GM12878 (cell line): ENCODE results near the gene CCDC178. TPM values are rescaled to one million over a fixed set of nuclear protein-coding genes. Genes with fewer than 3 reads are reported as not detected.
"Not testable (repeated sequence)": the region's sequence is repeated elsewhere in the genome, so short reads cannot be mapped to it uniquely, and the experiment has no call there.

ENCODE experiments used
- ATAC-seq: fragments of 200-7000 bp; cut with Tn5 transposase; 3 replicates; pipeline ENCODE4 v1.9.1; 2020; ENCODE audit warnings: mild to moderate bottlenecking, moderate library complexity
- BruUV-seq: library from RNA; stranded (reverse); fragments of 400-500 nt; replicated peaks from 2 replicates; lab custom pipeline; 2021; lab: Mats Ljungman, UMichigan
- CTCF ChIA-PET: fragments of 300-600 bp; sonication (Branson Sonifier 250); formaldehyde crosslinking; extraction: SDS; loops from one replicate; lab custom pipeline; 2021; ENCODE audit warnings: inconsistent platforms; lab: Yijun Ruan, JAX
- POLR2A ChIA-PET: fragments of 350-600 bp; formaldehyde crosslinking; extraction: SDS; loops from one replicate; lab custom pipeline; 2021; ENCODE audit warnings: inconsistent platforms; lab: Charles Lee
- RAD21 ChIA-PET: fragments of 300-600 bp; sonication (Branson Sonifier 250); formaldehyde crosslinking; loops from one replicate; lab custom pipeline; 2023; ENCODE audit warnings: antibody characterized with exemption; ENCODE audit not compliant: unreplicated experiment; lab: Charles Lee
- SMC1A ChIA-PET: fragments of 300-600 bp; sonication (Branson Sonifier 250); formaldehyde crosslinking; loops from one replicate; lab custom pipeline; 2023; ENCODE audit not compliant: unreplicated experiment, uncharacterized antibody; lab: Charles Lee
- DNase-seq: peaks from one replicate; pipeline ENCODE4 v3.0.0-alpha.2; 2011; ENCODE audit warnings: low read depth, low spot score
- FAIRE-seq: peaks from 3 replicates; lab custom pipeline; 2011; peaks lifted over from hg19 to GRCh38; lab: Jason Lieb, UNC
- H2AFZ ChIP-seq: 2 replicates; pipeline ENCODE4 v1.6.0; 2011; ENCODE audit warnings: low read depth, low read length, control low read depth; ENCODE audit not compliant: control insufficient read depth
- H3K27ac ChIP-seq: 2 replicates; pipeline ENCODE4 v1.5.1; 2011; ENCODE audit warnings: control low read depth; ENCODE audit not compliant: control insufficient read depth, insufficient read depth
- H3K27me3 ChIP-seq, 2 experiments: replicated peaks in 1 of 2; 2 replicates each; pipeline versions ENCODE4 v1.6.0 to v1.6.1; 2011; ENCODE audit warnings: low read length in 1 of 2; ENCODE audit not compliant: control insufficient read depth in 2 of 2, insufficient read depth in 2 of 2
- H3K36me3 ChIP-seq, 2 experiments: 2 replicates each; pipeline ENCODE4 v1.5.1; 2011; ENCODE audit warnings: low read length in 1 of 2; ENCODE audit not compliant: control insufficient read depth in 2 of 2, insufficient read depth in 2 of 2
- H3K4me1 ChIP-seq: 2 replicates; pipeline ENCODE4 v1.6.1; 2011; ENCODE audit warnings: mild to moderate bottlenecking, low read length, moderate library complexity, mixed read lengths; ENCODE audit not compliant: control insufficient read depth, insufficient read depth
- H3K4me2 ChIP-seq: 2 replicates; pipeline ENCODE4 v1.6.0; 2011; ENCODE audit warnings: control low read depth; ENCODE audit not compliant: control insufficient read depth, insufficient read depth
- H3K4me3 ChIP-seq: fragments of 200-600 bp; sonication (generic); 2 replicates; pipeline ENCODE4 v1.5.1; 2016
- H3K79me2 ChIP-seq: 2 replicates; pipeline ENCODE4 v1.6.0; 2011; ENCODE audit warnings: low read length; ENCODE audit not compliant: control insufficient read depth, insufficient read depth
- H3K9ac ChIP-seq: 2 replicates; pipeline ENCODE4 v1.8.0; 2011; ENCODE audit warnings: low read length, control low read depth, mixed read lengths; ENCODE audit not compliant: control insufficient read depth, insufficient read depth
- H3K9me3 ChIP-seq: replicated peaks from 3 replicates; pipeline ENCODE4 v1.5.1; 2011; ENCODE audit warnings: mild to moderate bottlenecking, low read length; ENCODE audit not compliant: control insufficient read depth, insufficient read depth
- H4K20me1 ChIP-seq: 2 replicates; pipeline ENCODE4 v1.6.0; 2011; ENCODE audit not compliant: control insufficient read depth, insufficient read depth
- BRCA1 ChIP-seq: IDR thresholded peaks from 2 replicates; pipeline ENCODE4 v1.6.1; 2011; ENCODE audit warnings: low read depth, low read length, improper control_type of control experiment
- CEBPZ ChIP-seq: fragments of 150-350 bp; IDR thresholded peaks from 2 replicates; pipeline ENCODE4 v1.6.1; 2016; ENCODE audit warnings: low read depth, low read length
- KDM1A ChIP-seq: fragments of 200-600 bp; sonication (generic); IDR thresholded peaks from 2 replicates; pipeline ENCODE4 v1.6.1; 2016; ENCODE audit warnings: borderline replicate concordance
- MAX ChIP-seq: IDR thresholded peaks from 2 replicates; pipeline ENCODE4 v1.6.1; 2012; ENCODE audit warnings: low read depth, low read length, improper control_type of control experiment
- MTA2 ChIP-seq: fragments of 450-650 bp; IDR thresholded peaks from 2 replicates; pipeline ENCODE4 v1.6.1; 2016; ENCODE audit warnings: low read depth, mild to moderate bottlenecking, moderate library complexity
- POLR2AphosphoS5 ChIP-seq: IDR thresholded peaks from 2 replicates; pipeline ENCODE4 v1.6.1; 2011; ENCODE audit warnings: mild to moderate bottlenecking, low read length, inconsistent platforms
- RELB ChIP-seq: fragments of 450-650 bp; IDR thresholded peaks from 2 replicates; pipeline ENCODE4 v1.6.1; 2017; ENCODE audit warnings: low read depth, mild to moderate bottlenecking, moderate library complexity
- RFX5 ChIP-seq: IDR thresholded peaks from 2 replicates; pipeline ENCODE4 v1.6.1; 2011; ENCODE audit warnings: low read depth, low read length, improper control_type of control experiment
- STAT1 ChIP-seq: fragments of 450-650 bp; conservative IDR thresholded peaks from 2 replicates; pipeline ENCODE4 v1.6.1; 2014; ENCODE audit warnings: antibody characterized with exemption, mild to moderate bottlenecking
- WGBS: methylation state at CpG from one replicate; pipeline ENCODE4 v1.1.6; 2016; ENCODE audit warnings: low lambda C conversion rate; ENCODE audit not compliant: insufficient replicate concordance, insufficient coverage; ENCODE audit errors: missing lambda C conversion rate; 5-methylcytosine and 5-hydroxymethylcytosine counted together
- in situ Hi-C: fragments of 300-500 bp; cut with MboI; formaldehyde crosslinking; loops from 9 replicates; pipeline ENCODE4 v1.14.3; 2018; ENCODE audit warnings: mixed read lengths
- intact Hi-C: fragments of 100-400 bp; cut with micrococcal nuclease; formaldehyde crosslinking; loops from one replicate; pipeline ENCODE4 v1.14.2; 2022; ENCODE audit not compliant: unreplicated experiment
- polyA plus RNA-seq, 11 experiments: library from polyadenylated mRNA; depleted of rRNA in 4 of 11; unstranded in 6 of 11; stranded (reverse) in 5 of 11; fragments of >200 nt; fragmentation: Nextera tagmentation in 4 of 11; fragmentation: Illumina TruSeq in 1 of 11; extraction: Ambion mirVana in 4 of 11; extraction: Trizol in 1 of 11; gene quantifications; 1 replicate in 1 of 11; 2 replicates in 10 of 11; pipeline versions ENCODE4 v1.2.1 to v1.2.3, GENCODE V29; 2011 to 2016; ENCODE audit warnings: inconsistent platforms in 2 of 11, missing spikeins in 2 of 11, low read depth in 1 of 11
- total RNA-seq, 4 experiments: library from RNA; depleted of rRNA in 3 of 4; stranded (reverse); fragments of >200 nt in 3 of 4; fragmentation: Illumina TruSeq in 1 of 4; extraction: Trizol in 1 of 4; gene quantifications; 2 replicates each; pipeline versions ENCODE4 v1.2.1 to v1.2.3, GENCODE V29; 2013 to 2021
- TF ChIP-seq, protein P1 (sequence below): fragments of 450-650 bp; IDR thresholded peaks from 2 replicates; pipeline ENCODE4 v1.6.1; 2017; ENCODE audit warnings: borderline replicate concordance

Gene CCDC178
- total and polyA plus RNA-seq, 10 of the 15 experiments (the other 5 are each of a cell fraction or from before 2014, with no cell fraction given) = 0.04 TPM; not detected in 9

DNA sequence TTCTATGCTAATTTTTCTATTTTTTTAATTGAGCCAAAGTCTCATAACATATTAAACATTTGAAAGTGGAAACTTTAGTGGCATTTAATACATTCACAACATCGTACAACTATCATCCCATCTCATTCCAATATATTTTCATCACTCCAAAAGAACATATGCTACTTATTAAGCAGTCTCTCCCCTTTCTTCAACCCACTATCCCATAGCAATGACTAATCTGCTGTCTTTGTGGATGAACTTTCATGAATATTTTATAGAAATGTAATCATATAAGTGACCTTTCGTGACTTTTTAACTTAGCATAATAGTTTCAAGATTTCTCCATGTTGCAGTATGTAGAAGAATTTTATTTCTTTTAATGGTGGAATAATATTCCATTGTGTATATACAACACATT is 90.3 kb downstream of the CCDC178 start:
- FAIRE-seq (no peak), ATAC-seq (no peak), DNase-seq (no peak)
- H3K4me2 ChIP-seq = no peak overlapping the region
- ChIA-PET CTCF (no interaction called here), RAD21 (no interaction called here), POLR2A (no interaction called here), SMC1A (no interaction called here)
- H3K9me3 ChIP-seq = no peaks in the 10 kb centered on the region
- WGBS = 2% methylated on average over 2 of the region's 2 CpGs
- no peaks in the 10 kb centered on the region for H3K79me2 ChIP-seq
- H3K27ac ChIP-seq = no peak overlapping the region
- in situ Hi-C loops (no loop called here), intact Hi-C loops (no loop called here)
- no peaks in the 10 kb centered on the region for H3K36me3 ChIP-seq
- no peaks in the 10 kb centered on the region for H3K27me3 ChIP-seq
- no peaks in the 10 kb centered on the region for H3K4me1 ChIP-seq
- H3K4me3 ChIP-seq = no peak overlapping the region
- no TSS peak for BruUV-seq
- no peaks in the 10 kb centered on the region for H4K20me1 ChIP-seq
- no peak overlapping the region for H3K9ac ChIP-seq
- TF ChIP-seq KDM1A (no peak), POLR2AphosphoS5 (no peak), RFX5 (no peak), BRCA1 (no peak), RELB (no peak), MAX (no peak), STAT1 (no peak), CEBPZ (no peak), MTA2 (no peak)
- TF ChIP-seq, protein P1, sequence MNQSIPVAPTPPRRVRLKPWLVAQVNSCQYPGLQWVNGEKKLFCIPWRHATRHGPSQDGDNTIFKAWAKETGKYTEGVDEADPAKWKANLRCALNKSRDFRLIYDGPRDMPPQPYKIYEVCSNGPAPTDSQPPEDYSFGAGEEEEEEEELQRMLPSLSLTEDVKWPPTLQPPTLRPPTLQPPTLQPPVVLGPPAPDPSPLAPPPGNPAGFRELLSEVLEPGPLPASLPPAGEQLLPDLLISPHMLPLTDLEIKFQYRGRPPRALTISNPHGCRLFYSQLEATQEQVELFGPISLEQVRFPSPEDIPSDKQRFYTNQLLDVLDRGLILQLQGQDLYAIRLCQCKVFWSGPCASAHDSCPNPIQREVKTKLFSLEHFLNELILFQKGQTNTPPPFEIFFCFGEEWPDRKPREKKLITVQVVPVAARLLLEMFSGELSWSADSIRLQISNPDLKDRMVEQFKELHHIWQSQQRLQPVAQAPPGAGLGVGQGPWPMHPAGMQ = no peak
- no peak overlapping the region for H2AFZ ChIP-seq

DNA sequence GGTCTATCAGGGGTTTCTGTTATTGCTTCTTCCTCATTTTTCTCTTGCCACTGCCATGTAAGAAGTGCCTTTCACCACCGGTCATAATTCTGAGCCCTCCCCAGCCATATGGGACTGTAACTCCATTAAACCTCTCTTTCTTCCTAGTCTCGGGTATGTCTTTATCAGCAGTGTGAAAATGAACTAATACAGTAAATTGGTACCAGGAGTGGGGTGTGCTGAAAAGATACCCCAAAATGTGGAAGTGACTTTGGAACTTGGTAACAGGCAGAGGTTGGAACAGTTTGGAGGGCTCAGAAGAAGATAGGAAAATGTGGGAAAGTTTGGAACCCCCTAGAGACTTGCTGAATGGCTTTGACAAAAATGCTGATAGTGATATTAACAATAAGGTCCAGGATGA is 100.8 kb downstream of the CCDC178 start:
- in situ Hi-C loops, H3K79me2 ChIP-seq, CTCF ChIA-PET, H3K4me1 ChIP-seq, POLR2A ChIA-PET, SMC1A ChIA-PET, H2AFZ ChIP-seq, H3K4me2 ChIP-seq, BruUV-seq, H3K36me3 ChIP-seq, H3K27me3 ChIP-seq, H3K9ac ChIP-seq, H3K27ac ChIP-seq, DNase-seq, intact Hi-C loops, H3K4me3 ChIP-seq, RAD21 ChIA-PET, H4K20me1 ChIP-seq, FAIRE-seq, H3K9me3 ChIP-seq, ATAC-seq: not testable (repeated sequence)
- 46% methylated on average over 2 of the region's 2 CpGs for WGBS
